ENCODE measurements around the gene ADAM11. TPM values are rescaled to one million over a fixed set of nuclear protein-coding genes. Genes with fewer than 3 reads are reported as not detected.

Gene ADAM11
- total and polyA plus RNA-seq, 2 of the 8 experiments (the other 6 are each of a cell fraction or from before 2014, with no cell fraction given), result 2.3 to 2.9 TPM

GRCh38 chr17:44775136-44775837, 16.5 kb downstream of the ADAM11 start (continued):
- TF ChIP-seq RBBP5 (IDR thresholded peaks at IDR 0.05; ENCODE audit: borderline replicate concordance, low read depth, low read length) (no peak), KDM1A (IDR thresholded peaks at IDR 0.05; ENCODE audit: borderline replicate concordance, low read length) (no peak), CHD7 (IDR thresholded peaks at IDR 0.05; ENCODE audit: insufficient replicate concordance, low read length) (no peak), ASH2L (IDR thresholded peaks at IDR 0.05; ENCODE audit: low read length) (peak; percentile 47), CREB1 (IDR thresholded peaks at IDR 0.05) (peak; percentile 95), GTF2F1 (IDR thresholded peaks at IDR 0.05; ENCODE audit: borderline replicate concordance, low read depth, low read length) (no peak), SUZ12 (IDR thresholded peaks at IDR 0.05; ENCODE audit: low read length) (no peak), ZNF274 (IDR thresholded peaks at IDR 0.05; ENCODE audit: borderline replicate concordance, extremely low read depth, low read length) (no peak), POLR2AphosphoS5 (IDR thresholded peaks at IDR 0.05; ENCODE audit: low read depth, low read length) (peak; percentile 82), CTBP2 (IDR thresholded peaks at IDR 0.05; ENCODE audit: borderline replicate concordance, insufficient read depth, insufficient read length, low read length) (no peak)
- TF ChIP-seq, protein P1, sequence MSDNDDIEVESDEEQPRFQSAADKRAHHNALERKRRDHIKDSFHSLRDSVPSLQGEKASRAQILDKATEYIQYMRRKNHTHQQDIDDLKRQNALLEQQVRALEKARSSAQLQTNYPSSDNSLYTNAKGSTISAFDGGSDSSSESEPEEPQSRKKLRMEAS (IDR thresholded peaks at IDR 0.05), result peak; percentile 95

Measured in H1 (cell line).